Stimulated activated CD4-positive, alpha-beta T cell treated with anti-CD3 and anti-CD28 coated beads, Interleukin-15, amount 100 ng/mL, for 1 hour (primary cell): Measurements from ENCODE around the gene LY86.

Experiments
- DNase-seq, 2 donors: peaks; one replicate each; pipeline ENCODE4 v3.0.0-alpha.2; 2020; ENCODE audit warnings: low read depth in 1 of 2, low spot score in 1 of 2

LY86 gene

DNA sequence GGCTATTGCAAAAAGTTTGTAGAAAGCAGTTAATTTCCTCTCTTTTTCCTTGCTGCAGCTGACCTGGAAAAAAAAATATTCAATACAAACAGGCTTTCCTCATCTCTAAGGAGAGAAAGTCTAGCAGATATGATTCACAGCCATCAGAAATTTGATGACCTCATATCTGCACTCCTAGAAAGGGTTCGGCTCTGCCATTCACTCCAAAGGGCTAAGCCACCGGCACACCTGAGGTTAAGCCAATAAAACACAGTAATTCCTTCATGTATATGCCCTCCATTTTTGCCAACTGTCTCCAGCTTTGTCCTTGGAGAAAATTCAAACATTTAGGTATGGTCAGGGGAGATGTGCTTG is 18.7 kb upstream of the LY86 start:
- DNase-seq: no peak

- DNase-seq: no peak
These were observed 17.4 kb upstream of the LY86 start for GRCh38 chr6:6570929-6571671.

DNA sequence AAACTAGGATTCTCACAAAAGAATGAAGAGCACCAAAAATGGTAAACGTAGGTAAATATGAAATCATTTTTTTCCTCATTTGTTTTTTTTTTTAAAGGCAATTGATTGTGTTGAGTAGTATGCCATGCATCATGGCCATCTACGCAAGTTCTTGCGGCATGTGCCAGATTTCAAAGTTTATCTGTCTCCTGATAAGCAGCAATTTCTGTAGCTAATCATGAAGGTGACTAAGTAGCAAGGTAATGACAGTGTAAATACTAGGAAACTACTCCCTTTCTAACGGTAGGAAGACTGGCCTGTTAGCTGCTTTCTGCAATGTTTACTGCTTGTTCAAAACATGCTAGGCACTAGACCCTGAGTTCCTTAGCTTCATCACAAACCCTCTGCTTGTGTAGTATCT is 13.4 kb upstream of the LY86 start:
- DNase-seq: no peak

- DNase-seq: no peak
These were observed 10.8 kb upstream of the LY86 start for GRCh38 chr6:6577735-6578134.

DNA sequence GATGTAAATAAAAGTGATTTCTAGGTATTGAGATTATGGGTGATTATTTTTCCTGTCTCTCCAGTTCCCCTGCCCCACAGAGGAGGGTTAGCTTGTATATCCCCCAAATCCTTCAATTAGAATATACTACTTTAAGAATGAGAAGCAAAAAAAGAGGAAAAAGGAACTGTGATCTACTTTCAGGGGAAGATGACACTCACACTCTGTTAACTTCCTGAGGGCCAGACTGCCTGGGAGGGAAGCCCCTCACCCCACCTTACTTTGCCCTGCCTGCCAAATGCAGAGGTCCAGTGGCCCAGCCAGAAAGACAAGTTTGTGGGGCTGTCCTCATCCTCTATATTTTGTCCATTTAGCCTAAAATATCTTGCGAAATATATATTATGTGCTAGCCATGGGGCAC is 9.2 kb upstream of the LY86 start:
- no peak for DNase-seq

- no peak for DNase-seq
These were observed 8.2 kb upstream of the LY86 start for GRCh38 chr6:6580225-6580856.

DNA sequence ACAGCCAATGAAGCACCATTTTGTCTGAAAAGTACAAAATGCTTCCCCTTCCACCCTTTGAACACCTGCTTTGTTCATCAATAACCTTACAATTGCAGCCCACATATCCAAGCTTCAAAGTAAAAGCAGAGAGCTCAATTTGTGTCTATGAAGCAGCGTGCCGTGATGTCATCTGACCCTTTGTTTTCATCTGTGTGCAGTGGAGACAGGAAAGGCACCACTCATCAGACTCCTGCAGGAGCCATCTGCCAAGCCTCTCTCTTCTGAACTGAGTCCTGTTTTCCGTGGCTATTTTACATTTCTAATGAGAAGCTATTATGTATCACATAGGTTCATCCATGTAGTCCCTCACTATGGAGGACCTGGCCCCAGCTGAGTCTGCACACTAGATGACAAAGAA is 7.5 kb upstream of the LY86 start:
- no peak for DNase-seq

- no peak for DNase-seq
These were observed 6.4 kb upstream of the LY86 start for GRCh38 chr6:6582131-6582530.

DNA sequence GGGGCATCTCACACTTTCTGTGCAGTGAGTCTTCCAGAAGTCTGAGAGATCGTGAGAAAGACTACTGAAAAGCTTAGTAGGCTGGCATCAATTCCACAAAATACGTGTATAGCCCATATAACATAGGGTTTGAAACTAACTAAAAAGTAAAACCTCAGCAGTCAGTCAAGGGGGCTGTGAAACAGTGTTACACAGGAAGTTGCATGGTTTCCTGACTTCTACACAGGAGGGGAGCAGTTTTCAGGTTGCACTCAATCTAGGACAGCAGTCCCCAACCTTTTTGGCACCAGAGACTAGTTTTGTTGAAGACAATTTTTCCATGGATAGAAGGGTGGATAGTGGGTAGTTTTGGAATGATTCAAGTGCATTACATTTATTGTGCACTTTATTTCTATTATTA is 4.7 kb upstream of the LY86 start:
- no peak for DNase-seq

DNA sequence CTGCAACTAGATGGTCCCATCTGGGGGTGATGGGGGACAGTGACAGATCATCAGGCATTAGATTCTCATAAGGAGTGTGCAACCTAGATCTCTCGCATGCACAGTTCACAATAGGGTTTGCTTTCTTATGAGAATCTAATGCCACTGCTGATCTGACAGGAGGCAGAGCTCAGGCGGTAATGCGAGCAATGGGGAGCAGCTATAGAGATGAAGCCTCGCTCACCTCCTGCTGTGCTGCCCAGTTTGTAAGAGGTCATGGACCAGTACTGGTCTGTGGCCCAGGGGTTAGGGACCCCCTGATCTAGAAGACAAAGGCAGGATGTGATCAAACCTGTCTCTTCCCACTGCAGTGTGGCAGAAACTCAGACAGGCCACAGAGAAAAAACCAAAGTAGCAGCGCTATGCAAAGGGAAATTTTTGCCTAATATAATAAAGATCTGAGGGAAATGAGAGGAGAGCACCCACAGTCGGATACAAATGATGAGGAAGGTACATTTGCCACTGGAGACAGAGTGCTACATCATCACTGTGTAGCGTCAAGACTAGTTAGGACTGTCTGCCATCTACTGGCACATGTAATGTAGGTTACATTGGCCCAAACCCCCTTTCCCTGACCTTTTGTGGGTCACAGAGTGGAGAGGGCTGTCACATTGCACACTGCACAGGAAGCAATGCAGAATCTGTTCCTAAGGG is 4.1 kb upstream of the LY86 start:
- no peak for DNase-seq

- no peak for DNase-seq
These were observed 3.6 kb upstream of the LY86 start for GRCh38 chr6:6585003-6585311.

DNA sequence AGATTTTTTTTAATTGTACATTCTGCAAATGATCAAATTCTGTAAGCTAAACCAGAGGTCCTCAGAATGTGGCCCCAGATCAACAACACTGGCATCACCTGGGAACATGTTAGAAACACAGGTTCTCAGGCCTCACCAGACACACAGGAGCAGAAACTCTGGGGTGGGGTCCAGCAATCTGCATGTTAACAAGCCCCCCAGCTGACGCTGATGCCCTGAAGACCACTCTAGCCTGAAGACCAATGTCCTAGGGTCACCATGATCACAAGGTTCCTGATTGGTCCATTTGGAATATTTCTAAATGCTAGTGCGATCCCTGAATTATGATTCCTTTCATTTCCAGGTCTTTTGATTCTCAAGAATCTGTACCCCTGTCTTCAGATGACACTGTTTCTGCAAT is 2.4 kb upstream of the LY86 start:
- no peak for DNase-seq

- no peak for DNase-seq
These were observed 1.6 kb upstream of the LY86 start for GRCh38 chr6:6586671-6587526.

DNA sequence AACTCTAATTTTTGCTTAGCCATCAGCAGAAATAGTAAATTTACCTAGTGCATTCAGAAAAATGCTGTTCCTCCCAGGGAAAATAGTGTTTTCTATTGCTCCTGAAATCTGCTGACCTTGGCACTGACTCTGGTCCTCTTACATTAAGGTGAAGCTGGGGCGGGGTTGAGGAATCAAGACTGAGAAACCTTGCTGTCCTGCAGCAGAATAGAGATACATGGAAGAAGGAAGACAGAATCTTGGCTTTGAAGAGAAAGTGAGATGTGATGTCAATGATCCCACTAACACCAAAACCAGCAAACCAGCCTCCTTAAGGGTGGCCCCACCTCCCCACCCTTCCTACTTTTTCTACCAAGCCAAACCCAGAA is 840 bp upstream of the LY86 start:
- DNase-seq: no peak

- DNase-seq: no peak
These were observed 597 bp downstream of the LY86 start for GRCh38 chr6:6588924-6589709.

DNA sequence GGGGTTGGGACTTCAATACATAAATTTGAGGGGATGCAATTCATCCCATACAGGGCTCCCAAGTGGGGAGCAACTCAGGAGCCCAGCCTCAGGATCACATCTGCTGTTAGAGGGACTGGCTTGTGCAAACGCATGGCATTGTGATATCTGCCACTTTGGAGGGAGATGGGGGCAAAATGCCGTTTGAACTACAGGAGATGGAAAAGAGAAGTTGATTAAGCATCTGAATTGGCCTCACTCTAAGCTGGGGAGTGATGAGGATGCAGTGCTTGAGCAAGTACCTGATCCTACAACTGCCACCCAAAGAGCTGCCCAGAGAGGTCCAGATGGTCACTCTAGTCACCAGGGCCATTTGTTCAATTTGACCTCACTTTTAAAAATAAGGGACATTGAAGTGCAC is 2.0 kb downstream of the LY86 start:
- DNase-seq: no peak

DNA sequence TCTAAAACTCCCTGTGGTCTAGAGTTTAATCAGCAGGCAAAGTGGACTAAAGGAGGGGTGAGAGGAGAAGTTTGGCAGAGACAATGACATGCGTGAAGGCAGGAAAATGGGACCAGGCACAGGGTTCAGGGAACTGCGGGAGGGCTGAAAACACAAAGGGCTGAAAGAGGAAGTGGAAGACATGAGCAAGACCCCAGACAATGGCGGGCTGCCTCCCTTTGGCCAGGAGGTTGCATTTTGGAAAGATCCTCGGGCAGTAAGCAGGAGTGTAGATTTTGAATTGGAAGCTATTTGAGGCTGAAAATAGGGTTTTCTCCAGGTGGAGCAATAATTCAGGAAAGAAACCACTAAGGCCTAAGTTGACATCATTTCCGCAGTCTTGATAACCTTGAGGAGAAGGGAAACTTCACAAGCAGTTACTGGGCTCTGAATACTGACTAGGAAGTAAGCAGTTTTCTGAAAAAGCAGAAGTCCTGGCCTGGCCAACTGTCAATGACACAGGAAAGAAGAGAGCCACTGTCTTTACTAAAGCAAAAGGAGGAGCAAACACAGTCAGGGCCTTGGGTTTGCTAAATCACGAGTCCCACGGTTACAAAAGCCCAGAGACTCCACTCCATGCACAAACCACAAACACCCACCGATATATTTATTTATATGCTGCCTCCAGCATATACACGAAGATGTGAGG is 3.4 kb downstream of the LY86 start:
- no peak for DNase-seq

DNA sequence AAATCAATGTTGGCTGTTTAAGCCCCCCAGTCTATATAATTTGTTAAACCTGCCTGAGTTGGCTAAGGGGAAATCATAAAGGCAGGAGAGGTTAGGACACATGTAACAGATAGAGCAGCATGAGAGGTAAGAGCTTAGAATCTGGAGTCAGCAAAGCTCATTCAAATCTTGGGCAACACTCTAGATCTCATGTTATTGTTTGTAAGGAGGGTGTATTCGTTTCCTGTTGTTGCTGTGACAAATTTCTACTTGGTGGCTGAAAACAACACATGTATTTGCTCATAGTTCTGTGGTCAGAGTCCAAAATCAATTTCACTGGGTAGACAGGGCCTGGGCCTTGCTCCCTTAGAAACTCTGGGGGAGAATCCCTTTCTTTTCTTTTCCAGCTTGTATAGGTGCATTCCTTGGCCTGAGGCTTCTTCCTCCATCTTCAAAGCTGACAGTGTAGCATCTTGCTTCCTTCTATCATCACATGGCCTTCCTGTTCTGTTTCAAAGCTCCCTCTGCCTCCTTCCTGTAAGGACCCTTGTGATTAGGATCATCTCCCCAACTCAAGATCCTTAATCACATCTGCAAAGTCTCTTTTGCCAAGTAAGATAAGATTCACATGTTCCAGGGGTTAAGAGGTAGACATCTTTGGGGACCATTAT is 4.4 kb downstream of the LY86 start:
- DNase-seq: no peak

- DNase-seq: no peak
These were observed 5.4 kb downstream of the LY86 start for GRCh38 chr6:6593867-6594468.

GRCh38 chr6:6595025-6595424 is 6.5 kb downstream of the LY86 start:
- no peak for DNase-seq
